A673 (cell line): ENCODE results near the gene CFAP410. TPM values are rescaled to one million over a fixed set of nuclear protein-coding genes. Genes with fewer than 3 reads are reported as not detected.

Source experiments
- BruUV-seq: library from RNA; stranded (reverse); fragments of 400-500 nt; replicated peaks from 2 replicates; lab custom pipeline; 2021; lab: Mats Ljungman, UMichigan
- CTCF ChIA-PET: fragments of 300-600 bp; sonication (Branson Sonifier 250); formaldehyde crosslinking; loops from one replicate; lab custom pipeline; 2022; ENCODE audit warnings: antibody characterized with exemption; lab: Charles Lee
- POLR2A ChIA-PET: fragments of 300-600 bp; sonication (Branson Sonifier 250); formaldehyde crosslinking; loops from one replicate; lab custom pipeline; 2022; ENCODE audit warnings: antibody characterized with exemption; ENCODE audit not compliant: low non-redundant PET; lab: Charles Lee
- DNase-seq: peaks from one replicate; pipeline ENCODE4 v3.0.0-alpha.2; 2015; ENCODE audit warnings: low spot score
- H3K27ac ChIP-seq: fragments of 200-600 bp; sonication (generic); 2 replicates; pipeline ENCODE4 v1.5.1; 2016; ENCODE audit warnings: mixed run types, low read depth, mild to moderate bottlenecking, mixed read lengths, antibody characterized with exemption, low read length; ENCODE audit not compliant: poor library complexity, severe bottlenecking
- H3K27me3 ChIP-seq: fragments of 200-600 bp; sonication (generic); replicated peaks from 2 replicates; pipeline ENCODE4 v1.6.1; 2017; ENCODE audit warnings: mixed run types, low read depth, mild to moderate bottlenecking, mixed read lengths, antibody characterized with exemption, low read length; ENCODE audit not compliant: insufficient read depth, poor library complexity
- H3K36me3 ChIP-seq: fragments of 200-600 bp; sonication (generic); 2 replicates; pipeline ENCODE4 v1.6.1; 2016; ENCODE audit warnings: mixed run types, mild to moderate bottlenecking, mixed read lengths, antibody characterized with exemption, low read length; ENCODE audit not compliant: insufficient read depth, poor library complexity, severe bottlenecking
- H3K4me1 ChIP-seq: fragments of 200-600 bp; sonication (generic); 2 replicates; pipeline ENCODE4 v1.6.1; 2017; ENCODE audit warnings: mixed run types, mild to moderate bottlenecking, mixed read lengths, antibody characterized with exemption, low read length; ENCODE audit not compliant: insufficient read depth, poor library complexity, severe bottlenecking
- H3K4me3 ChIP-seq: fragments of 200-600 bp; sonication (generic); 2 replicates; pipeline ENCODE4 v1.5.1; 2016; ENCODE audit warnings: low read depth, mixed run types, mild to moderate bottlenecking, mixed read lengths, low read length; ENCODE audit not compliant: poor library complexity, severe bottlenecking
- H3K9me3 ChIP-seq: fragments of 200-600 bp; sonication (generic); 2 replicates; pipeline ENCODE4 v1.6.1; 2016; ENCODE audit warnings: mixed run types, low read depth, mild to moderate bottlenecking, mixed read lengths, antibody characterized with exemption, low read length; ENCODE audit not compliant: poor library complexity, severe bottlenecking
- EZH2 ChIP-seq: fragments of 200-600 bp; sonication (generic); IDR thresholded peaks from 2 replicates; pipeline ENCODE4 v1.6.1; 2017; ENCODE audit warnings: borderline replicate concordance, low read depth, mild to moderate bottlenecking, mixed read lengths, antibody characterized with exemption, low read length; ENCODE audit not compliant: poor library complexity, severe bottlenecking
- intact Hi-C: fragments of 100-400 bp; cut with micrococcal nuclease; formaldehyde crosslinking; loops from one replicate; pipeline ENCODE4 v1.10.0; 2022; ENCODE audit not compliant: unreplicated experiment
- total RNA-seq: library from RNA; stranded (reverse); gene quantifications from 2 replicates; pipeline ENCODE4 v1.2.3, GENCODE V29; 2021
- TF ChIP-seq, protein P1 (sequence below): fragments of 300-800, 200-600 bp; sonication (generic); conservative IDR thresholded peaks from 2 replicates; pipeline ENCODE4 v1.5.1; 2017; ENCODE audit warnings: low read depth, mild to moderate bottlenecking, antibody characterized with exemption, low read length, moderate library complexity, mixed read lengths

Gene CFAP410
- total RNA-seq, 1 experiment from 2014 or later: 14.0 TPM

DNA sequence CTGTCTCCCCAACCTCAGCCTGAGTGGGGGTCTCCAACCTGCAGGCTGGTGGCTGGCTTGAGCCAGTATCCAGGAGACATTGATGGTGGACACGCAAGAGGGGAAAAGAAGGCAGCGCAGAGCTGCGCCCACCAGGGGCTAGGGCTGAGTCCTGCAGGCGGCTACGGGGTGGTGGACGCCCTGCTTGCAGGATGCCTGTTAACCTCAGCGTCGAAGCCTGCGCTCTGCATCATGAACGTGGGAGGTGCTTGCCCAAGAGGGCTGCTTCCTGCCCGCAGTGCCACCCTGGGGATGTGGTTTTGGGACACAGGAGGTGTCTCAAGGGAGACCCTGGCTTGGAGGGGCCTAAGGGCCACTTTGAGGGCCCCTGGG is 11.6 kb downstream of the CFAP410 start:
- ChIA-PET CTCF (no interaction called here), POLR2A (no interaction called here)
- Histone ChIP-seq H3K4me3 (no peak overlapping the region), H3K27ac (no peak overlapping the region), H3K4me1 (no peaks in the 10 kb centered on the region), H3K36me3 (peaks cover 15% of the 10 kb centered on the region), H3K9me3 (no peaks in the 10 kb centered on the region), H3K27me3 (no peaks in the 10 kb centered on the region)
- BruUV-seq: no TSS peak
- TF ChIP-seq EZH2: no peak
- TF ChIP-seq, protein P1, sequence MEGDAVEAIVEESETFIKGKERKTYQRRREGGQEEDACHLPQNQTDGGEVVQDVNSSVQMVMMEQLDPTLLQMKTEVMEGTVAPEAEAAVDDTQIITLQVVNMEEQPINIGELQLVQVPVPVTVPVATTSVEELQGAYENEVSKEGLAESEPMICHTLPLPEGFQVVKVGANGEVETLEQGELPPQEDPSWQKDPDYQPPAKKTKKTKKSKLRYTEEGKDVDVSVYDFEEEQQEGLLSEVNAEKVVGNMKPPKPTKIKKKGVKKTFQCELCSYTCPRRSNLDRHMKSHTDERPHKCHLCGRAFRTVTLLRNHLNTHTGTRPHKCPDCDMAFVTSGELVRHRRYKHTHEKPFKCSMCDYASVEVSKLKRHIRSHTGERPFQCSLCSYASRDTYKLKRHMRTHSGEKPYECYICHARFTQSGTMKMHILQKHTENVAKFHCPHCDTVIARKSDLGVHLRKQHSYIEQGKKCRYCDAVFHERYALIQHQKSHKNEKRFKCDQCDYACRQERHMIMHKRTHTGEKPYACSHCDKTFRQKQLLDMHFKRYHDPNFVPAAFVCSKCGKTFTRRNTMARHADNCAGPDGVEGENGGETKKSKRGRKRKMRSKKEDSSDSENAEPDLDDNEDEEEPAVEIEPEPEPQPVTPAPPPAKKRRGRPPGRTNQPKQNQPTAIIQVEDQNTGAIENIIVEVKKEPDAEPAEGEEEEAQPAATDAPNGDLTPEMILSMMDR: no peak
- DNase-seq: no peak
- intact Hi-C loops: no loop called here

DNA sequence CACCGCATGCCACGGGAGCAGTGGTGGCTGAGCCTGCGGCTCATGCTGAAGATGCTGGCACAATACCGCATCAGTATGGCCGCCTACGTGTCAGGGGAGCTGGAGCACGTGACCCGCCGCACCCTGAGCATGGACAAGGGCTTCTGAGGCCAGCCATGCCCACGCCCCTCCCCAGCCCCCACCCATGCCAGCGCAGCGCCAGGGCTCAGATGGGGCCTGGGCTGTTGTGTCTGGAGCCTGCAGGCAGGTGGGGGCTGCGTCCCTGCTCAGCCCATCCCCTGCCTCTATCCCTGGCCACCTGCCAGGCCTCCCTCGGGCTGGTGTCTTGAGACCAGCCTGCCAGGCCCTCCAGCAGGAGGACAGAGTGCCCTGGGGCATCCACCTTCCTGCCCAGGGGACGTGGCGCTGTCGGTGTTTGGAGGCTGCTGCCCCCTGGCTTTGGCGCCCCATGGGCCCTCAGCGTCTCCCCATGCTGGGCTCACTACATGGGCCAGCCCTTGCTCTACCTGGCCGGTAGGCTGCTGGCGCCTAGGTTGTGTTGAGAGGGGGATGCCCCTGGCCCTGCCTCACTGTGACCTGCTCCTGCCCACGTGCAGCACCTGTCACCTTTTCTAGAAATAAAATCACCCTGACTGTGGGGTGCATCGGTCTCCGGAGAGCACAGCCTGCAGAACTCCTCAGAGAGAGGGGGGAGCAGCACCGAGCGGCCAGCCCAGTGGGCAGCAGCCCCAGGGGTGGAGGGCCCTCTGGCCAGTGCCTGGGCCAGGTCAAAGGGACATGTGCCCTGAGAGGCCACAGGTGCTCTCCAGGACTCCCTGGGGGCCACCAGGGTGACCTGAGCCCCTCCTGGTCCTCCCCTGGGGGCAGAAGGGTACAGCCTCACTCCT is 12.2 kb downstream of the CFAP410 start:
- no peak for TF ChIP-seq EZH2
- TF ChIP-seq, protein P1: no peak
- no peaks in the 10 kb centered on the region for H3K9me3 ChIP-seq
- DNase-seq: no peak
- H3K27ac ChIP-seq: no peak overlapping the region
- no peaks in the 10 kb centered on the region for H3K27me3 ChIP-seq
- H3K4me1 ChIP-seq: no peaks in the 10 kb centered on the region
- H3K36me3 ChIP-seq: peaks cover 17% of the 10 kb centered on the region
- intact Hi-C loops: no loop called here
- BruUV-seq: TSS peak; percentile 59
- no peak overlapping the region for H3K4me3 ChIP-seq
- POLR2A ChIA-PET: no interaction called here
- CTCF ChIA-PET: no interaction called here

DNA sequence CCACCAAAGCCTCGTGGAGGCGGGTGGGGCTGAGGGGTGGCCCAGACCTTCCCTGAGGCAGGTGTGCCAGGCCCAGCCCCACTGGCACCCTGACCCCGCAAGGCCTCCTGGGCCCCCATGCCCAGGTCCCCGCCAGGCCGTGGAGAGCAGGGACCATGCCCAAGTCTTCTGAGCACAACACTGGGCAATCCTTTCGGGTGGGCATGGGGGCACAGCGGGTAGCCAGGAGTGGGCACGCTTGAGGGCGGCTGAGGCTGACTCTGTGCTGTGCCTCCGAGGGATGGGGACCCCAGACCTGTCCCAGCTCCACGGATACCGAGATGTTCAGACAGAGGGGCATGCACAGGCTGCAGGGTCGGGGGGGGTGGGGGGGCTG is 12.9 kb downstream of the CFAP410 start:
- POLR2A ChIA-PET: no interaction called here

More for the DNA sequence above, 12.9 kb downstream of the CFAP410 start:
- TF ChIP-seq, protein P1: no peak
- no peak for TF ChIP-seq EZH2
- CTCF ChIA-PET: no interaction called here
- Histone ChIP-seq H3K27ac (no peak overlapping the region), H3K4me3 (no peak overlapping the region), H3K27me3 (no peaks in the 10 kb centered on the region), H3K36me3 (peaks cover 22% of the 10 kb centered on the region), H3K9me3 (no peaks in the 10 kb centered on the region), H3K4me1 (no peaks in the 10 kb centered on the region)
- DNase-seq: no peak
- BruUV-seq: no TSS peak
- intact Hi-C loops: no loop called here
